Activated CD4-positive, alpha-beta T cell treated with anti-CD3 and anti-CD28 coated beads, Interleukin-2, Interleukin-6, amounts not matched to agents 100 ng/mL and 50 ng/mL, durations not matched to agents 16 hours and 8 hours (primary cell): ENCODE data around the gene SUPT5H.

ENCODE experiments used
- DNase-seq: peaks from one replicate; pipeline ENCODE4 v3.0.0-alpha.2; 2020

Gene SUPT5H

DNA sequence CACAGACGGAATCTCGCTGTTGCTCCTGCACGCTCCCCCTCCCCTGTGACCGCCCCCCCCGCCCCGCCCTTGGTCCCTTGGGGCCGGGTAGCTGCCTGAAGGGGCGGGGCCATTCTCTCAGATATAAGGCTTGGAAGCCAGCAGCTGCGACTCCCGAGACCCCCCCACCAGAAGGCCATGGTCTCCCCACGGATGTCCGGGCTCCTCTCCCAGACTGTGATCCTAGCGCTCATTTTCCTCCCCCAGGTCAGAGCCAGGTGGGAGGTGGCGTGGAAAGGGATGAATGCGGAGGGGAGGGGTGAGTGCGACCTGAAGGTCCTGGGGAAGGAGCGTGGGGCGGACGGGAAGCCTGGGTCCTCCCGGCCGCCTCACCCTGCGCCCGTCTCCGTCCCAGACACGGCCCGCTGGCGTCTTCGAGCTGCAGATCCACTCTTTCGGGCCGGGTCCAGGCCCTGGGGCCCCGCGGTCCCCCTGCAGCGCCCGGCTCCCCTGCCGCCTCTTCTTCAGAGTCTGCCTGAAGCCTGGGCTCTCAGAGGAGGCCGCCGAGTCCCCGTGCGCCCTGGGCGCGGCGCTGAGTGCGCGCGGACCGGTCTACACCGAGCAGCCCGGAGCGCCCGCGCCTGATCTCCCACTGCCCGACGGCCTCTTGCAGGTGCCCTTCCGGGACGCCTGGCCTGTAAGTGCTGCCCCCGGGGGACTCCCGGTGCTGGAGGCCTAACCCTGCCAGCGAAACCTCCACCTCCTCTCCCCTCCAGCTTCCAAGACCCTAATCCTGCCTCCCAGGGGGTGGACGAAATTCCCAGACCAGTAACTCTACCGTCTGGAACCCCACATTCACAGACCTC lies 53.6 kb downstream of the SUPT5H start, which contains the start of gene DLL3:
Gene DLL3, plus strand, starts transcription at position 150 of the 845 bp plus-strand sequence. Its CDS starts 28 bp downstream, at position 178.
- DNase-seq, result no peak

DNA sequence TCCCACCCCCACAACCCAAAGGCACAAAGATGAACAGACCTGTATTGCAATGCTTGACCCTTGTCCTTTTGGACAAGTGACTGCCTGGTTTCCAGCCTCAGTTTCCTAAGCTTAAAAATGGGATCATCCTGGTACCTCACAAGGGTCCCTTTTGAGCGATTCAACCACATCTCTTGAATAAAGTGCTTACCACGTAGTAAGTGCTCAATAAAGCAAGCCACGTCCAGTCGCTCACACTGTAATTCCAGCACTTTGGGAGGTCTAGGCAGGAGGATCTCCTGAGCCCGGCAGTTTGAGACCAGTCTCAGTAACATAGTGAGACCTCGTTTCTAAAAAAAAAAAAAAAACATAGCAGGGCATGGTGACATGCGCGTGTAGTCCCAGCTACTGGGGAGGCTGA lies 54.5 kb downstream of the SUPT5H start:
- DNase-seq, result no peak

DNA sequence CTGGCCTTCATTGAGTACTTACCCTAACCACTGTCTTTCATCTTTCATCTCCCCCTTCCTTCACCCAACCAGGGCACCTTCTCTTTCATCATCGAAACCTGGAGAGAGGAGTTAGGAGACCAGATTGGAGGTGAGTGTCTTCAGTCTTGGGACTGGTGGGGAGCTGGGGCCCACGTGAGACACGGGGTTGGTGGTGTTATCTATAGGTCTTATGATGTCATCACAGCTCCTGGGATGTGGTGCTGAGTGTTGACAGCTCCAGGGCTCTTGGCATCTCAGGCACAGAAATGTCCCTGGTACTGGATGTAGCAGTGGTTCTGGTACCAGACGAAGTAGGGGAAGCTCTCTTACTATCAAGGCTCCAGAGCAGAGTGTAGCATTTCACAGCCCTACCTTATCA lies 55.2 kb downstream of the SUPT5H start:
- DNase-seq, result no peak

GRCh38 chr19:39501340-39501739 lies 56.0 kb downstream of the SUPT5H start:
- no peak for DNase-seq

DNA sequence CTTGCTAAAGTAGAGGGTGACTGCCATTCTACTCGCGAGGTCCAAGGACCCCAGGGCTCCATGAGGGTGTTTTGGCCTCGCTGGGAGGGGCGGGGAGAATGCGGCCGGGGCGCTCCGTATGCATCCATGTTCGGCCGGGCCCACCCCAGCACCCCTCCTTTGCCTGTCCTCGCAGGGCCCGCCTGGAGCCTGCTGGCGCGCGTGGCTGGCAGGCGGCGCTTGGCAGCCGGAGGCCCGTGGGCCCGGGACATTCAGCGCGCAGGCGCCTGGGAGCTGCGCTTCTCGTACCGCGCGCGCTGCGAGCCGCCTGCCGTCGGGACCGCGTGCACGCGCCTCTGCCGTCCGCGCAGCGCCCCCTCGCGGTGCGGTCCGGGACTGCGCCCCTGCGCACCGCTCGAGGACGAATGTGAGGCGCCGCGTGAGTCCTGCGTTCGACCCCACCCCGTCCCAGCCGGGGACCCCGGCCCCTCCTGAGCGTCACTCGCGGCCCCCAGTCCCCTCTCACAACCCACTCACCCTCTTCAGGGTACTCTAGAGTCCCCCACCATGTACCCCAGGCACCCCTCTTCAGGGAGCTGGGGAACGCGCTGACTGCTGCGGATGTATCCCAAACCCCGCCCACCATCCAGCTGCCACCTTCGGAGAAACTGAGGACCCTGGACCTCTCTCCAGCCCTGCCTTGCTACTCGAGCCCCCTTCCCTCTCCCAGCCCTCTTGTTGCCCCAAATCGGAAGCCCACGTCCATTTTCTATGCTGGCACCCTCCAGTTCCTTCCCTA lies 57.4 kb downstream of the SUPT5H start:
- DNase-seq, result peak; percentile 82

GRCh38 chr19:39506598-39506943 lies 61.2 kb downstream of the SUPT5H start:
- DNase-seq, result no peak

DNA sequence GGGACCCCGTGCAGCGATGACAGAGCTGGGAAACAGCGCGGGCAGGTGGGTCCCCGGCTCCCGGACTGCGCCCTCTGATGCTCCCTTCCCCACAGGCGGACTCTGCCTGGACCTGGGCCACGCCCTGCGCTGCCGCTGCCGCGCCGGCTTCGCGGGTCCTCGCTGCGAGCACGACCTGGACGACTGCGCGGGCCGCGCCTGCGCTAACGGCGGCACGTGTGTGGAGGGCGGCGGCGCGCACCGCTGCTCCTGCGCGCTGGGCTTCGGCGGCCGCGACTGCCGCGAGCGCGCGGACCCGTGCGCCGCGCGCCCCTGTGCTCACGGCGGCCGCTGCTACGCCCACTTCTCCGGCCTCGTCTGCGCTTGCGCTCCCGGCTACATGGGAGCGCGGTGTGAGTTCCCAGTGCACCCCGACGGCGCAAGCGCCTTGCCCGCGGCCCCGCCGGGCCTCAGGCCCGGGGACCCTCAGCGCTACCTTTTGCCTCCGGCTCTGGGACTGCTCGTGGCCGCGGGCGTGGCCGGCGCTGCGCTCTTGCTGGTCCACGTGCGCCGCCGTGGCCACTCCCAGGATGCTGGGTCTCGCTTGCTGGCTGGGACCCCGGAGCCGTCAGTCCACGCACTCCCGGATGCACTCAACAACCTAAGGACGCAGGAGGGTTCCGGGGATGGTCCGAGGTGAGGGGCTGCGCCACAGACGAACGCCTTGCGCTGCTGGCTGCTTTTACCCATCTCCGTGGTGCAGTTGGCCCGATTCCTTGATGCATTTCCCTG lies 61.7 kb downstream of the SUPT5H start:
- DNase-seq, result peak; percentile 78

DNA sequence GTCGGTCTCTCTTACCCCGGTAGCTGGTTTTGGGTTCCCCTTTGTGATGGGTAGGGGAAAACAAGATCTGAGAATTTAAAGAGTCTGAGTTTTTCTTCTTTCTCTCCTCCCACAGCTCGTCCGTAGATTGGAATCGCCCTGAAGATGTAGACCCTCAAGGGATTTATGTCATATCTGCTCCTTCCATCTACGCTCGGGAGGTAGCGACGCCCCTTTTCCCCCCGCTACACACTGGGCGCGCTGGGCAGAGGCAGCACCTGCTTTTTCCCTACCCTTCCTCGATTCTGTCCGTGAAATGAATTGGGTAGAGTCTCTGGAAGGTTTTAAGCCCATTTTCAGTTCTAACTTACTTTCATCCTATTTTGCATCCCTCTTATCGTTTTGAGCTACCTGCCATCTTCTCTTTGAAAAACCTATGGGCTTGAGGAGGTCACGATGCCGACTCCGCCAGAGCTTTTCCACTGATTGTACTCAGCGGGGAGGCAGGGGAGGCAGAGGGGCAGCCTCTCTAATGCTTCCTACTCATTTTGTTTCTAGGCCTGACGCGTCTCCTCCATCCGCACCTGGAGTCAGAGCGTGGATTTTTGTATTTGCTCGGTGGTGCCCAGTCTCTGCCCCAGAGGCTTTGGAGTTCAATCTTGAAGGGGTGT lies 62.5 kb downstream of the SUPT5H start:
- no peak for DNase-seq

- no peak for DNase-seq
Observed at GRCh38 chr19:39508629-39509028, 63.2 kb downstream of the SUPT5H start.

DNA sequence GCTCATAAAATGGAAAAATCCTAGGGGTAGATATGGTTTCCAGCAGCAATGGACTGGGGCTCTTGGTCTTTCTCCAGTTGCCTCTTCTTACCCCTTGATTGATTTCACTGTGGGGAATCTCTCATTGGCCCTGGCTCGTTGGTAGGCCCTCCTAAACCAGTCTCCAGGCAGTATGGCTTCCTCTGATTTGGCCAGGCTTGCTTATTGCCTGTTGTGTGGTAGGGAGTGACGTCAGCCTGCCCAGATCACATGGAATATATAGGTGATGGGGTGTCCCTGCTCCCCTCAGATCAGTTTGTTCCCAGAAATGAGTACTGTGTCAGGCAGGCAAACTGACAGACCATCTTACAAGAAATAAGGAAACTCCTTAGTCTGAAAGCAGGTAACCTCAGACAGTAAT lies 63.9 kb downstream of the SUPT5H start:
- no peak for DNase-seq

DNA sequence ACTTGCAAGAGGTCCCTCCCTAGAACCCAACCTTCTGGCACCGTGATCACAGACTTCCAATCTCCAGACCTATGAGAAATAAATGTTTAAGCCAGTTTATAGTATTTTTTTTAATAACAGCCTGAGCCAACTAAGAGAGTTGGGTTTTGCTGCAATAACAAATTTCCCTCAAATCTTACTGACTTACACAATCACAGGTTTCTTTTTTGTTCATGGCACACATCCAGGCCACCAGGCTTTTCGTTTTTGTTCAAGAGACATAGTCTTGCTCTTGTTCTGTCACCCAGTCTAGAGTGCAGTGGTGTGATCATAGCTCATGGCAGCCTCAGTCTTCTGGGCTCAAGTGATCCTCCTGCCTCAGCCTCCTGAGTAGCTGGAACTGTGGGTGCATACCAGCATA lies 67.6 kb downstream of the SUPT5H start:
- no peak for DNase-seq

GRCh38 chr19:39514840-39515550 lies 69.6 kb downstream of the SUPT5H start, which contains the start of gene SELENOV:
Gene SELENOV (plus strand): TSS chr19:39515139. CDS start chr19:39515213, 74 bp downstream.
- no peak for DNase-seq

DNA sequence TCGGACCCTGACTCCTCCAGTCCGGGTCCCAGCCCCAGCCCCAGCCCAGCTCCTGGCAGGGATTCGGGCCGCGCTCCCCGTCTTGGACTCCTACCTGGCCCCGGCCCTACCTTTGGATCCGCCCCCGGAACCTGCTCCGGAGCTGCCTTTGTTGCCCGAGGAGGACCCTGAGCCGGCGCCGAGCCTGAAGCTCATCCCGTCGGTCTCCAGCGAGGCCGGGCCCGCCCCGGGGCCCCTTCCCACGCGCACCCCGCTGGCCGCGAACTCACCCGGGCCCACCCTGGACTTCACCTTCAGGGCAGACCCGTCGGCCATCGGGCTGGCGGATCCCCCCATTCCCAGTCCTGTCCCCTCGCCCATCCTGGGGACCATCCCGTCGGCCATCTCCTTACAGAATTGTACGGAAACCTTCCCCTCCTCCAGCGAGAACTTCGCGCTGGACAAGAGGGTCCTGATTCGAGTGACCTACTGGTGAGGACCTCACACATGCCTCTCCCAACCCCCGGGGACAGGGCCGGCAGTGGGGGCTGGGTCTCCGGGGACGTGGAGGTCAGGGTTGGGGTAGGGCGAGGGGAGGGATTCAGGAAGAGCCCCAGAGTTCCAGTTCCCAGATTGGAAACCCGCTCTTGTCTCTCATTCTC lies 70.3 kb downstream of the SUPT5H start:
- DNase-seq, result no peak

DNA sequence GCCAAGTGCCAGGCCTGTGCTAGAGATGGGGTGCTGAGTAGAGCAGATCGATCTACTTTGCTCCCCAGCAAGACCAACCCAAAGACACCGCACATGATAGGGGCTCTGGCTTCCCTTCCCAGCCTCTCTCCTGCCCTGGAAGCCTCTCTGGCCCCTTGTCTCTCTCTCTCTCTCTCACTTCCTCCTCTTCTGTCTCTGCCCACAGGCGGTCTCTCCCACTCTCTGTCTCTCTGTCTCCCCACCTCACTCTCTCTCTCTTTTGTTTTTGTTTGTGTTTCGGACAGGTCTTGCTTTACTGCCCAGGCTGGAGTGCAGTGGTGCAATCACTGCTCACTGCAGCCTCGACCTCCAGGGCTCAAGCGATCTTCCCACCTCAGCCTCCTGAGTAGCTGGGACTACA lies 70.9 kb downstream of the SUPT5H start:
- DNase-seq, result no peak

DNA sequence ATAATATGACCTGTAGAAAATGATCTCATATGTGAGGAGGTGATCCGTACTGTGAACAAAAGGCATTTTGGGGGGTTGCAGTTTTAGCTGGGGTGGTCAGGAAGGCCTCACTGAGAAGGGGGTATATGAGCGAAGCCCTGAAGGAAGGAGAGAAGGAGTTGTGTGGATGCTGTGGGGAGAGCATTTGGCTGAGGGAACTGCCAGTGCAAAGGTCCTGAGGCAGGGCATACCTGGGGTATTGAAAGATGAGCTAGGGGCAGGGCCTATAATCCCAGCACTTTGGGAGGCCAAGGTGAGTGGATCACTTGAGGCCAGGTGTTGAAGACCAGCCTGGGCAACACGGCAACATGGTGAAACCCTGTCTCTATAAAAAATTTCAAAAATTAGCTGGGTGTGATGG lies 72.0 kb downstream of the SUPT5H start:
- DNase-seq, result no peak

DNA sequence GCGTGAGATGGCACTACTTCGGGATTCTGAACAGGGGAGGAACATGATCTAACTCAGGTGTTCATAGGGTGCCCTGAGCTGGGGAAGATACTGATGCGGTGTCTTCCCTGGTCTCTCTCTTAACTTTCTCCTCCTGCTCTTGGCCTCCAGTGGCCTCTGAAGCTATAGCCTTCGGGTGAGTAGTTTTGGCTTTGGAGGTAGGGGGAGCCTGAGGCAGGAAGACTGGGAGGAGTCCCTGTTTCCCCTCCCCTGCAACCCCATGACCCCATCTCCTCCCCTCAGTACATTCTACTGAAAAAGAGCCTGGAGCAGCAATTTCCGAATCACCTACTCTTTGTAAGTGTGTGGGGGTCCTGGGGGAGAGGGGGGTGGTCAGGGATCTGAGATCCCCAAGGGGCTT lies 73.1 kb downstream of the SUPT5H start:
- DNase-seq, result no peak

DNA sequence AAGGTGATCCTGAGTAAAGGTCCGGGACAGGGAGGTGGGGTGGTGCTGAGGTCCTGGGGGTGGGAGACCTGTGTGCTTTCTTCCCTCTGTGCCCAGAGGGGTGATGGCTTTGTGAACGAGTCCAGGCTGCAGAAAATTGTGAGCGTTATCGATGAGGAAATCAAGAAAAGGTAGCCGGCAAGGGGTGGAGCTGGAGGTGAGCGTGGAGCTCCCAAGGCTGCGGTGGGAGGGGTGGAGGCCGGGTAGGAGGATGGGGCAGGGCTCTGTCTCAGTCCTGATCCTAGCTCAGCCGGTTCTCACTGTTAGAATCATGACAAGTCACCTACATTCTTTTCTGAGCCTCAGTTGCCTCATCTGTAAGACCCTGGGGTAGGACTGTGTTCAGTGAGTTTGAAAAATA lies 73.6 kb downstream of the SUPT5H start:
- no peak for DNase-seq

DNA sequence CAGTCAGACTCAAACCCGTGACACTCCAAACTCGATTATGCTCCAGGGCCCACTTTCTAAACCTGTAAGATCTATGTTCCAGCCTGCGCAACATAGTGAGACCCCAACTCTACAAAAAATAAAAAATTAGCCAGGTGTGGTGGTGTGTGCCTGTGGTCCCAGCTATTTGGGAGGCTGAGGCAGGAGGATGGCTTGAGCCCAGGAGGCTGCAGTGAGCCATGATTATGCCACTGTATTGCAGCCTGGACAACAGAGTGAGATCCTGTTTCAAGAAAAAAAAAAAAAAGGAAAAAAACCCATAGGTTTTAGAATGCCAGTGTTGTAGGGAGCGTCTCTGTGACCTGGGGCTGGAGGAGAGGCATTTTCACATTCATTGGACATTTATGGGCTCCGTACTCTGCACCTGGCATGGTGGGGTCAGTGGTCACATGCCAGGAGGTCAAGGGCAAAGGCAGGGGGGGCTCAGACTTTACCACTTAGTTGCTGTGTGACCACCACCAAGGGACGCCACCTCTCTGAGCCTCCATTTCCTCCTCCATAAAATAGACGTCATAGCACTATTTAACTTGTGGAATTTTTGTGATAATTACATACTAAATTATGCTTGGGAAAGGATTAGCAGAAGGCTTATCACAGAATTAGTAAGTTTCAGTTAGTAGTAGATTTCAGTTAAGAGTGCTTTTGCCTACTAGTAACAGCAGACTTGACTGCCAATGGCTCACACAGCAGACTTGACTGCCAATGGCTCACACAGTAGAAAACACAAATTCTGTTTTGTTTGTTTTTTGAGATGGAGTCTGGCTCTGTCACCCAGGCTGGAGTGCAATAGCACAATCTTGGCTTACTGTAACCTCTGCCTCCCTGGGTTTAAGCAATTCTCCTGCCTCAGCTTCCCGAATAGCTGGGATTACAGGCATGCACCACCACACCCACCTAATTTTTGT lies 75.4 kb downstream of the SUPT5H start:
- DNase-seq, result no peak

DNA sequence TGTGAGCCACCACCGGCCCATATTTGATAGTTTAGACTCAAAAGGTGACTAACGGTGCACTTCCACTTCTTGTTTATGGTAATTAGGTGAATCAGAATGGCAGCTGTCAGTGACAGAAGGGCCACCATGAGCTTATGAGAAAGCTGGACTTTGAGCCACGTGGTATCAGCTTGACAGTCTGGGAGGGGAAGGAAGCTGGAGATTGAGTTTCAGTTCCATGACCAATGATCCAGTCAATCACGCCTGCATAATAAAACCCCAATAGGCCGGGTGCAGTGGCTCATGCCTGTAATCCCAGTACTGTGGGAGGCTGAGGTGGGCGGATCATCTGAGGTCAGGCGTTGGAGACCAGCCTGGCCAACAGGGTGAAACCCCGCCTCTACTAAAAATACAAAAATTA lies 79.1 kb downstream of the SUPT5H start:
- no peak for DNase-seq

- no peak for DNase-seq
Observed at GRCh38 chr19:39525205-39525604, 79.8 kb downstream of the SUPT5H start.
